Muscle layer of colon (tissue), 2 donors: ENCODE measurements around the gene CREM.

Source experiments
- H3K27ac ChIP-seq: one replicate; pipeline ENCODE4 v1.7.0; 2013; ENCODE audit warnings: low read depth, mild to moderate bottlenecking, low read length, moderate library complexity
- H3K27me3 ChIP-seq, 2 donors: one replicate each; pipeline ENCODE4 v1.7.0; 2013; ENCODE audit warnings: low read length in 2 of 2, mild to moderate bottlenecking in 2 of 2; ENCODE audit not compliant: insufficient read depth in 2 of 2, control insufficient read depth in 1 of 2
- H3K36me3 ChIP-seq: one replicate; pipeline ENCODE4 v1.7.0; 2013; ENCODE audit warnings: mild to moderate bottlenecking, low read length; ENCODE audit not compliant: insufficient read depth
- H3K4me1 ChIP-seq: one replicate; pipeline ENCODE4 v1.7.0; 2013; ENCODE audit warnings: mild to moderate bottlenecking, low read length; ENCODE audit not compliant: insufficient read depth
- H3K4me3 ChIP-seq, 2 donors: one replicate each; pipeline ENCODE4 v1.7.0; 2013; ENCODE audit warnings: low read length in 2 of 2, low read depth in 1 of 2, mild to moderate bottlenecking in 1 of 2, moderate library complexity in 1 of 2
- H3K9ac ChIP-seq: one replicate; pipeline ENCODE4 v1.7.0; 2013; ENCODE audit warnings: low read length
- H3K9me3 ChIP-seq: one replicate; pipeline ENCODE4 v1.7.0; 2013; ENCODE audit warnings: mild to moderate bottlenecking, low read length
- donor health status: abdominal sarcoma.
- donor health status: Adenocarcinoma of cecum.

Gene CREM

GRCh38 chr10:35195361-35196306, 69.0 kb downstream of the CREM start:
- no peaks in the 10 kb centered on the region for H3K36me3 ChIP-seq
- no peaks in the 10 kb centered on the region for H3K9me3 ChIP-seq
- peaks cover 4% of the 10 kb centered on the region for H3K4me1 ChIP-seq
- no peaks in the 10 kb centered on the region for H3K27me3 ChIP-seq
- peak overlapping the region; percentile 29 to 63 for H3K4me3 ChIP-seq
- H3K27ac ChIP-seq, result peak overlapping the region; percentile 95
- H3K9ac ChIP-seq, result peak overlapping the region; percentile 84

- Histone ChIP-seq H3K36me3 (no peaks in the 10 kb centered on the region), H3K4me3 (no peak overlapping the region), H3K4me1 (peaks cover 7% of the 10 kb centered on the region), H3K27me3 (no peaks in the 10 kb centered on the region), H3K9me3 (no peaks in the 10 kb centered on the region), H3K9ac (no peak overlapping the region), H3K27ac (no peak overlapping the region)
These were observed 73.8 kb downstream of the CREM start for GRCh38 chr10:35200487-35200886.

GRCh38 chr10:35201234-35201633, 74.6 kb downstream of the CREM start:
- no peak overlapping the region for H3K27ac ChIP-seq
- H3K36me3 ChIP-seq, result no peaks in the 10 kb centered on the region
- peaks cover 7% of the 10 kb centered on the region for H3K4me1 ChIP-seq
- no peak overlapping the region for H3K9ac ChIP-seq
- H3K27me3 ChIP-seq, result no peaks in the 10 kb centered on the region
- no peaks in the 10 kb centered on the region for H3K9me3 ChIP-seq
- no peak overlapping the region for H3K4me3 ChIP-seq

- Histone ChIP-seq H3K27ac (no peak overlapping the region), H3K4me1 (peaks cover 3% of the 10 kb centered on the region), H3K9ac (no peak overlapping the region), H3K36me3 (no peaks in the 10 kb centered on the region), H3K27me3 (no peaks in the 10 kb centered on the region), H3K9me3 (no peaks in the 10 kb centered on the region), H3K4me3 (no peak overlapping the region)
These were observed 75.4 kb downstream of the CREM start for GRCh38 chr10:35202050-35202449.

- H3K36me3 ChIP-seq, result no peaks in the 10 kb centered on the region
- no peaks in the 10 kb centered on the region for H3K9me3 ChIP-seq
- no peak overlapping the region for H3K9ac ChIP-seq
- no peaks in the 10 kb centered on the region for H3K27me3 ChIP-seq
- H3K27ac ChIP-seq, result no peak overlapping the region
- peaks cover 3% of the 10 kb centered on the region for H3K4me1 ChIP-seq
- H3K4me3 ChIP-seq, result no peak overlapping the region
These were observed 77.1 kb downstream of the CREM start for GRCh38 chr10:35203745-35204144.

GRCh38 chr10:35204650-35205319, 78.1 kb downstream of the CREM start:
- Histone ChIP-seq H3K4me1 (peaks cover 3% of the 10 kb centered on the region), H3K9me3 (no peaks in the 10 kb centered on the region), H3K27me3 (no peaks in the 10 kb centered on the region), H3K4me3 (no peak overlapping the region), H3K36me3 (no peaks in the 10 kb centered on the region), H3K27ac (no peak overlapping the region), H3K9ac (no peak overlapping the region)

- Histone ChIP-seq H3K36me3 (no peaks in the 10 kb centered on the region), H3K9me3 (no peaks in the 10 kb centered on the region), H3K27ac (no peak overlapping the region), H3K4me1 (peaks cover 3% of the 10 kb centered on the region), H3K4me3 (no peak overlapping the region), H3K9ac (no peak overlapping the region), H3K27me3 (no peaks in the 10 kb centered on the region)
These were observed 79.6 kb downstream of the CREM start for GRCh38 chr10:35206274-35206673.

GRCh38 chr10:35208536-35208935, 81.9 kb downstream of the CREM start:
- Histone ChIP-seq H3K9ac (no peak overlapping the region), H3K4me1 (peaks cover 8% of the 10 kb centered on the region), H3K36me3 (no peaks in the 10 kb centered on the region), H3K4me3 (no peak overlapping the region), H3K27ac (no peak overlapping the region), H3K9me3 (no peaks in the 10 kb centered on the region), H3K27me3 (no peaks in the 10 kb centered on the region)

- Histone ChIP-seq H3K4me1 (peaks cover 8% of the 10 kb centered on the region), H3K9ac (no peak overlapping the region), H3K9me3 (no peaks in the 10 kb centered on the region), H3K27ac (no peak overlapping the region), H3K4me3 (no peak overlapping the region), H3K36me3 (no peaks in the 10 kb centered on the region), H3K27me3 (no peaks in the 10 kb centered on the region)
These were observed 82.4 kb downstream of the CREM start for GRCh38 chr10:35208949-35209613.

- H3K27me3 ChIP-seq, result no peaks in the 10 kb centered on the region
- H3K4me1 ChIP-seq, result peaks cover 5% of the 10 kb centered on the region
- H3K9ac ChIP-seq, result no peak overlapping the region
- no peaks in the 10 kb centered on the region for H3K9me3 ChIP-seq
- no peak overlapping the region for H3K27ac ChIP-seq
- no peaks in the 10 kb centered on the region for H3K36me3 ChIP-seq
- no peak overlapping the region for H3K4me3 ChIP-seq
These were observed 84.3 kb downstream of the CREM start for GRCh38 chr10:35210961-35211360.

GRCh38 chr10:35211390-35211789, 84.7 kb downstream of the CREM start:
- Histone ChIP-seq H3K27ac (no peak overlapping the region), H3K9ac (no peak overlapping the region), H3K27me3 (no peaks in the 10 kb centered on the region), H3K36me3 (no peaks in the 10 kb centered on the region), H3K4me3 (no peak overlapping the region), H3K4me1 (peaks cover 5% of the 10 kb centered on the region), H3K9me3 (no peaks in the 10 kb centered on the region)
